Measurements from ENCODE around the gene CLDN4. TPM values are rescaled to one million over a fixed set of nuclear protein-coding genes. Genes with fewer than 3 reads are reported as not detected.
A peak's percentile ranks its signal among the peaks of the same experiment; 100 is the strongest.

The CLDN4 gene
- total RNA-seq, 6 experiments from 2014 or later: 0.05 to 0.47 (median 0.32) TPM

GRCh38 chr7:73839290-73839689 is 8.5 kb downstream of the CLDN4 start:
- no peak overlapping the region for H3K27ac Mint-ChIP-seq
- DNase-seq: no peak
- H3K4me1 Mint-ChIP-seq (ENCODE audit: low read depth): peaks cover 8% of the 10 kb centered on the region
- no peaks in the 10 kb centered on the region for H3K9me3 Mint-ChIP-seq
- TF ChIP-seq, protein P1, sequence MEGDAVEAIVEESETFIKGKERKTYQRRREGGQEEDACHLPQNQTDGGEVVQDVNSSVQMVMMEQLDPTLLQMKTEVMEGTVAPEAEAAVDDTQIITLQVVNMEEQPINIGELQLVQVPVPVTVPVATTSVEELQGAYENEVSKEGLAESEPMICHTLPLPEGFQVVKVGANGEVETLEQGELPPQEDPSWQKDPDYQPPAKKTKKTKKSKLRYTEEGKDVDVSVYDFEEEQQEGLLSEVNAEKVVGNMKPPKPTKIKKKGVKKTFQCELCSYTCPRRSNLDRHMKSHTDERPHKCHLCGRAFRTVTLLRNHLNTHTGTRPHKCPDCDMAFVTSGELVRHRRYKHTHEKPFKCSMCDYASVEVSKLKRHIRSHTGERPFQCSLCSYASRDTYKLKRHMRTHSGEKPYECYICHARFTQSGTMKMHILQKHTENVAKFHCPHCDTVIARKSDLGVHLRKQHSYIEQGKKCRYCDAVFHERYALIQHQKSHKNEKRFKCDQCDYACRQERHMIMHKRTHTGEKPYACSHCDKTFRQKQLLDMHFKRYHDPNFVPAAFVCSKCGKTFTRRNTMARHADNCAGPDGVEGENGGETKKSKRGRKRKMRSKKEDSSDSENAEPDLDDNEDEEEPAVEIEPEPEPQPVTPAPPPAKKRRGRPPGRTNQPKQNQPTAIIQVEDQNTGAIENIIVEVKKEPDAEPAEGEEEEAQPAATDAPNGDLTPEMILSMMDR (IDR thresholded peaks at IDR 0.05): no peak
- peaks cover 2% of the 10 kb centered on the region; the same call in 1 of the 2 replicates for H3K27me3 Mint-ChIP-seq (ENCODE audit: insufficient read depth)
- H3K4me3 Mint-ChIP-seq: no peak overlapping the region
- no peaks in the 10 kb centered on the region for H3K36me3 Mint-ChIP-seq (ENCODE audit: low read depth)

DNA sequence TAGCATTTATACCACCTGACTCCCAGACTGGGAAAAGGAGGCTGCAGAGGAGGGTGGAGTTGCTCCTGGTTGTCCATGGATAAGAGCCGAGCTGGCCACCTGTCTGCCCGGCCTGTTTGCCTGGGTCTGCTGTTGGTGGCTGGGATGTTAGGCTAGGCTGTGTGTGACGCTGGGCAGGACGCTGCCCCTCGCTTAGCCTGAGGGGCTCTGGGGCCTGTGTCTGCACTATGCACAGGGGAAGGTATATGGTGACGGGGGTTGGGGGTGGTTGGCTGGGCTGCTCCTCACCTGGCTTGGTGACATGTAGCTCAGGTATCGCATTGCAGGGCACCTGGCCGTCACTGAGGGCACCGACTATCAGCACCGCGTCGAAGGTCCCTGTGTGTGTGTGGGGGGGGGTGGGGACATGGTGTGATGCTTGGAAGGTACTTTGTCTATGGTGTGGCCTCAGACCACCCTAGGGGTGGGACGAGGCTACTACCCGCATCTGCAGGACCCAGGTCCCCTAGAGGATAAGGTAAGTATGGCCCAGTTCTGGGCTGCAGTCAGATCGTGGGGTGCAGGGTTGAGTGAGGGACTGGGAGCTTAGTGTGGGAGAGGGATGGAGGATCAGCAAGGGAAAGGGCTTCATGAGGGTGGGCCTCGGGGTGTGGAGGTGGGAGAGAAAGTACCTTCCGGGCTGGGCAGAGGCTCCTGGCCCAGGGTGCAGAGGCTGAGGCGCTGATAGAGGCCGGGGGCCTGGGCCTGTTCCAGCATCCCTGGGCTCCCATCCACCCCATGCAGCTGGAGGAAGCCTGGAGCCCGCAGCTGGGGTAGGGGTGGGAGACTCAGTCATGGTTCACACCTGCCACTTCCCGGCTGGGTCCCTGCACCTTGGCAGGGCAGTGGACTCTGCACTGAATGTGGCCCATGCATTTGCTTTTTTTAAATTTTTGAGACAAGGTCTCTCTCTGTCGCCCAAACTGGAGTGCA is 9.2 kb downstream of the CLDN4 start:
- TF ChIP-seq, protein P1 (IDR thresholded peaks at IDR 0.05): peak; percentile 43
- Mint-ChIP-seq H3K27me3 (ENCODE audit: insufficient read depth) (peaks cover 2% of the 10 kb centered on the region; the same call in 1 of the 2 replicates), H3K4me1 (ENCODE audit: low read depth) (peaks cover 15% of the 10 kb centered on the region), H3K9me3 (no peaks in the 10 kb centered on the region), H3K36me3 (ENCODE audit: low read depth) (no peaks in the 10 kb centered on the region), H3K4me3 (no peak overlapping the region), H3K27ac (no peak overlapping the region)
- DNase-seq: no peak

DNA sequence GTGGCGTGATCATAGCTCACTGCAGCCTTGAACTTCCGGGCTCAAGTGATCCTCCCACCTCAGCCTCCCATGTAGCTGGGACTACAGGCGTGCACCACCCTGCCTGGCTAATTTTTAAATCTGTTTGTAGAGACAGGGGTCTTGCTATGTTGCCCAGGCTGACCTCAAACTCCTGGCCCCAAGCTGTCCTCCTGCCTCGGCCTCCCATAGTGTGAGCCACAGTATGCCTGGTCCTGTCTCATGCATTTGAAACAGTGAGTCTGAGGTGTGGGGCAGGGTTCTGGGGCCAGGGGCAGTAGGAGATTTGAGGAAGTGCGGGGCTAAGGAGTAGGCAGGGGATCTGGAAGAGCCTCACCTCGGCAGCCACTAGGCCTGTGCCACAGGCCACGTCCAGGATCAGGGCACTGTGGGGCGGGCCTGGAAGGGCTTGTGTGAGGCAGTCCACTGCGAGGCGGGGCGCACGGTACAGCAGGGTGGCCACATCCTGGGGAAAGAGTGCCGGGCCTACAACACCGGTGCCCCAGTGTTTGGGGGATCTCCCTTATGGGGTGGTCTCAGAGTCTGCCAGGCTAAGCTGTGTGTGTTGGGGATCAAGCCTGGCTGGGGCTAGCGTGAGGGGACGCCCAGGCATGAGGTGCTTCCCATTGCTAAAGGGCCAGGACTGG is 10.1 kb downstream of the CLDN4 start:
- peaks cover 23% of the 10 kb centered on the region for H3K4me1 Mint-ChIP-seq (ENCODE audit: low read depth)
- TF ChIP-seq, protein P1 (IDR thresholded peaks at IDR 0.05): no peak
- H3K9me3 Mint-ChIP-seq: no peaks in the 10 kb centered on the region
- H3K4me3 Mint-ChIP-seq: peak overlapping the region; percentile 11; the same call in 1 of the 2 replicates
- peaks cover 2% of the 10 kb centered on the region; the same call in 1 of the 2 replicates for H3K27me3 Mint-ChIP-seq (ENCODE audit: insufficient read depth)
- no peak overlapping the region for H3K27ac Mint-ChIP-seq
- H3K36me3 Mint-ChIP-seq (ENCODE audit: low read depth): no peaks in the 10 kb centered on the region
- DNase-seq: no peak

DNA sequence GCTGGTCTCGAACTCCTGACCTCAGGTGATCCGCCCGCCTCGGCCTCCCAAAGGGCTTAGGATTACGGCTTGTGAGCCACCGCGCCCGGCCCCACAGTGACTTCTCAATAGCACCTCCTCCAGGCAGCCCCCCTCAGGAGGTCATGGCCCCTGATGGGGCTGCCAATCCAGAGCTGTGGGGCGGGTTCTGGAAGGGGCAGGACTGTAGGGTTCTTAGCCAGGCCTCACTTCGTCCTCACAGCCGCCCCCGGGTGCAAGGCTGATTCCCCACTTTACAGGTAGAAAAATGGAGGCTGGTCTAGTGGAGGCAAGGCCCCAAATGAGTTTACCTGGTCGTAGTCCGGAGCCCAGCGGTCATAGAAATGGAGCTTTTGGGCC is 10.9 kb downstream of the CLDN4 start:
- Mint-ChIP-seq H3K36me3 (ENCODE audit: low read depth) (no peaks in the 10 kb centered on the region), H3K27ac (no peak overlapping the region; the same call in 1 of the 2 replicates), H3K4me1 (ENCODE audit: low read depth) (peaks cover 28% of the 10 kb centered on the region), H3K9me3 (no peaks in the 10 kb centered on the region), H3K4me3 (peak overlapping the region; percentile 93), H3K27me3 (ENCODE audit: insufficient read depth) (peaks cover 5% of the 10 kb centered on the region)
- no peak for DNase-seq
- TF ChIP-seq, protein P1 (IDR thresholded peaks at IDR 0.05): no peak; the same call in 1 of the 2 replicates

GRCh38 chr7:73842067-73842976 is 11.5 kb downstream of the CLDN4 start, which contains the start of gene METTL27:
METTL27 (minus strand) TSS chr7:73842516; CDS start chr7:73842140, 376 bp downstream.
- Mint-ChIP-seq H3K27ac (peak within 1 kb of the TSS; percentile 86), H3K4me1 (ENCODE audit: low read depth) (peaks cover 28% of the 10 kb centered on the region), H3K36me3 (ENCODE audit: low read depth) (no peaks in the 10 kb centered on the region), H3K4me3 (peak within 1 kb of the TSS; percentile 93), H3K27me3 (ENCODE audit: insufficient read depth) (peaks cover 5% of the 10 kb centered on the region), H3K9me3 (no peaks in the 10 kb centered on the region)
- TF ChIP-seq, protein P1 (IDR thresholded peaks at IDR 0.05): no peak
- peak; percentile 93 for DNase-seq
